HepG2 (cell line): Measurements from ENCODE around the gene PTTG1. TPM values are rescaled to one million over a fixed set of nuclear protein-coding genes. Genes with fewer than 3 reads are reported as not detected.

ENCODE experiments used
- ARNT ChIP-seq: fragments of 450-650 bp; IDR thresholded peaks from 2 replicates; pipeline ENCODE4 v1.6.1; 2017
- BCL6 ChIP-seq: IDR thresholded peaks from 2 replicates; pipeline ENCODE4 v1.6.1; 2016; ENCODE audit warnings: missing genetic modification reagents, missing compliant biosample characterization
- BORCS8-MEF2B ChIP-seq: sonication (generic); formaldehyde crosslinking; IDR thresholded peaks from 2 replicates; pipeline ENCODE4 v1.8.0; 2022; ENCODE audit warnings: mild to moderate bottlenecking, missing genetic modification reagents
- ETV6 ChIP-seq: sonication (generic); formaldehyde crosslinking; conservative IDR thresholded peaks from 2 replicates; pipeline ENCODE4 v1.4.0; 2020; ENCODE audit warnings: missing genetic modification reagents
- ISX ChIP-seq: sonication (generic); formaldehyde crosslinking; conservative IDR thresholded peaks from 2 replicates; pipeline ENCODE4 v1.5.0; 2020; ENCODE audit warnings: missing genetic modification reagents
- MEF2D ChIP-seq: sonication (generic); formaldehyde crosslinking; IDR thresholded peaks from 2 replicates; pipeline ENCODE4 v1.5.1; 2020; ENCODE audit warnings: mild to moderate bottlenecking, missing genetic modification reagents
- MXI1 ChIP-seq: IDR thresholded peaks from 3 replicates; pipeline ENCODE4 v1.6.1; 2012; ENCODE audit warnings: low read depth, low read length, inconsistent platforms, borderline replicate concordance
- PCBP1 ChIP-seq: fragments of 200-400 bp; formaldehyde crosslinking; IDR thresholded peaks from 2 replicates; pipeline ENCODE4 v1.6.1; 2017; ENCODE audit warnings: mild to moderate bottlenecking, low read depth, low read length, borderline replicate concordance
- PHF20 ChIP-seq: sonication (generic); formaldehyde crosslinking; IDR thresholded peaks from 2 replicates; pipeline ENCODE4 v1.5.0; 2020; ENCODE audit warnings: mild to moderate bottlenecking, missing genetic modification reagents
- PITX1 ChIP-seq: sonication (generic); formaldehyde crosslinking; IDR thresholded peaks from 2 replicates; pipeline ENCODE4 v1.5.1; 2020; ENCODE audit warnings: mild to moderate bottlenecking, missing genetic modification reagents
- ZBTB20 ChIP-seq: sonication (generic); formaldehyde crosslinking; IDR thresholded peaks from 2 replicates; pipeline ENCODE4 v1.8.1; 2023; ENCODE audit warnings: missing genetic modification reagents, low read depth, mild to moderate bottlenecking, borderline replicate concordance
- ZFYVE20 ChIP-seq: sonication (generic); formaldehyde crosslinking; IDR thresholded peaks from 2 replicates; pipeline ENCODE4 v1.8.0; 2023; ENCODE audit warnings: low read depth, mild to moderate bottlenecking, moderate library complexity, missing genetic modification reagents, borderline replicate concordance
- ZNF143 ChIP-seq: sonication (generic); formaldehyde crosslinking; IDR thresholded peaks from 2 replicates; pipeline ENCODE4 v1.4.0; 2020; ENCODE audit warnings: missing genetic modification reagents
- ZNF230 ChIP-seq: sonication (generic); formaldehyde crosslinking; IDR thresholded peaks from 2 replicates; pipeline ENCODE4 v1.4.0; 2020; ENCODE audit warnings: mild to moderate bottlenecking, missing genetic modification reagents
- polyA plus RNA-seq, 8 experiments: library from polyadenylated mRNA; depleted of rRNA in 3 of 8; stranded (reverse) in 7 of 8; unstranded in 1 of 8; fragments of >200 nt; fragmentation: Illumina TruSeq in 4 of 8; extraction: Trizol in 4 of 8; gene quantifications; 2 replicates each; pipeline versions ENCODE4 v1.2.1 to v1.2.3, GENCODE V29; 2011 to 2016; ENCODE audit warnings: low read depth in 4 of 8, missing spikeins in 1 of 8, mixed read lengths in 1 of 8; ENCODE audit not compliant: insufficient read depth in 1 of 8
- total RNA-seq, 5 experiments: library from RNA; depleted of rRNA; stranded (reverse); fragments of >200 nt; fragmentation: Illumina TruSeq; extraction: Trizol; gene quantifications; 2 replicates each; pipeline ENCODE4 v1.2.3, GENCODE V29; 2016; ENCODE audit warnings: low read depth in 1 of 5
- TF ChIP-seq, protein P1 (sequence below): sonication (generic); formaldehyde crosslinking; IDR thresholded peaks from 2 replicates; pipeline ENCODE4 v1.4.0; 2020; ENCODE audit warnings: mild to moderate bottlenecking, missing genetic modification reagents
- TF ChIP-seq, protein P2 (sequence below): sonication (generic); formaldehyde crosslinking; IDR thresholded peaks from 2 replicates; pipeline ENCODE4 v1.4.0; 2020; ENCODE audit warnings: missing genetic modification reagents
- TF ChIP-seq, protein P3 (sequence below): sonication (generic); formaldehyde crosslinking; IDR thresholded peaks from 2 replicates; pipeline ENCODE4 v1.8.1; 2023; ENCODE audit warnings: mild to moderate bottlenecking, moderate library complexity, missing genetic modification reagents
- TF ChIP-seq, protein P4 (sequence below): sonication (generic); formaldehyde crosslinking; IDR thresholded peaks from 2 replicates; pipeline ENCODE4 v1.4.0; 2020; ENCODE audit warnings: missing genetic modification reagents

The PTTG1 gene
- total and polyA plus RNA-seq, 2 of the 13 experiments (the other 11 are each of a cell fraction or from before 2014, with no cell fraction given), result 102 to 161 TPM

DNA sequence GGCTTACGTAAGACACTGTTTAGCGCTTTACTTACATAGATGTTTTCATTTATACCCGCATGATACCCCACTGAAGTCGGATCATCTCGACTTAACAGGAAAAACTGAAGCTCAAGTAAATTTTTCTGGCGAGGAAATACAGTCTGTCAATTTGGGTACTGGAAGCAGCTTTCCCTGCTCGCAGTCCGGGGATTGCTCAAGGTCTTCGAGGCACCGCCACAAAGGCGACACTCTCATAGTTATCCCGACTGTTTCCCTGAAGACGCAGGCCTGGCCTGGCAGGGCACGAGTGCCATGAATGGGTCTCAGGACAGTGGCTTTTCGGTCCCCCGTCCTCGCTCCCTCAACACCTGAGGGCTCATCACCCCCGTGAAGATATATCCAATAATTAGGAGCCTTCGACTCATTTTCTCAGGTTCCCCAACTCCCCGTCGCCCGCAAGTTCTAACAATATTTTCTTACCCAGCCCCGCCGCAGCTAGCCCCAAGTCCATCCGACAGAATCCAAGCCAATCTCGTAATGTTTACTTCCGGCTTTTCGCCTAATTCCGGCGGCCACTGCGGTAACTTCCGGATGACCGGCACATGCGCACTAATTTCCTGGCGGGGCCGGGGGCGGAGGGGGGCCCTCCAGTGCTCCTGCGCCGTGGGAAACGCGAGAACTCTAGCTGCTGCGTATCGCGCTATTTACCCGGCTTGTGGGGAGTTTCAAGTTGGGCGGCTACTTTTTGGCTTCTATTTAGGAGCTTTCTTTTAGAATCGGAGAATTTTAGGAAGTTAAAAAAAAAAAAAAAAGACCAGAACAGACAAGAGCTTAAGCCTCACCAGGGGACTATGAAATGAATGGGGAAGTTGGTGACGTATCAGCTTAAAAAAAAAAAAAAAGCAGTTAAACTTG lies 2.8 kb upstream of the PTTG1 start, which contains the start of gene SLU7 (continued):
- TF ChIP-seq PHF20, result peak; percentile 87
- TF ChIP-seq ZFYVE20 (CRISPR knock-in tag), result no peak
- TF ChIP-seq ISX (CRISPR knock-in tag), result no peak
- TF ChIP-seq ZBTB20, result no peak
- TF ChIP-seq ZNF143 (CRISPR knock-in tag), result peak; percentile 76
- TF ChIP-seq MXI1, result peak; percentile 75; the same call in 2 of the 3 replicates
- no peak for TF ChIP-seq BORCS8-MEF2B (CRISPR knock-in tag)
- TF ChIP-seq, protein P1, sequence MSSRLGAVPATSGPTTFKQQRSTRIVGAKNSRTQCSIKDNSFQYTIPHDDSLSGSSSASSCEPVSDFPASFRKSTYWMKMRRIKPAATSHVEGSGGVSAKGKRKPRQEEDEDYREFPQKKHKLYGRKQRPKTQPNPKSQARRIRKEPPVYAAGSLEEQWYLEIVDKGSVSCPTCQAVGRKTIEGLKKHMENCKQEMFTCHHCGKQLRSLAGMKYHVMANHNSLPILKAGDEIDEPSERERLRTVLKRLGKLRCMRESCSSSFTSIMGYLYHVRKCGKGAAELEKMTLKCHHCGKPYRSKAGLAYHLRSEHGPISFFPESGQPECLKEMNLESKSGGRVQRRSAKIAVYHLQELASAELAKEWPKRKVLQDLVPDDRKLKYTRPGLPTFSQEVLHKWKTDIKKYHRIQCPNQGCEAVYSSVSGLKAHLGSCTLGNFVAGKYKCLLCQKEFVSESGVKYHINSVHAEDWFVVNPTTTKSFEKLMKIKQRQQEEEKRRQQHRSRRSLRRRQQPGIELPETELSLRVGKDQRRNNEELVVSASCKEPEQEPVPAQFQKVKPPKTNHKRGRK, result no peak
- TF ChIP-seq, protein P2, sequence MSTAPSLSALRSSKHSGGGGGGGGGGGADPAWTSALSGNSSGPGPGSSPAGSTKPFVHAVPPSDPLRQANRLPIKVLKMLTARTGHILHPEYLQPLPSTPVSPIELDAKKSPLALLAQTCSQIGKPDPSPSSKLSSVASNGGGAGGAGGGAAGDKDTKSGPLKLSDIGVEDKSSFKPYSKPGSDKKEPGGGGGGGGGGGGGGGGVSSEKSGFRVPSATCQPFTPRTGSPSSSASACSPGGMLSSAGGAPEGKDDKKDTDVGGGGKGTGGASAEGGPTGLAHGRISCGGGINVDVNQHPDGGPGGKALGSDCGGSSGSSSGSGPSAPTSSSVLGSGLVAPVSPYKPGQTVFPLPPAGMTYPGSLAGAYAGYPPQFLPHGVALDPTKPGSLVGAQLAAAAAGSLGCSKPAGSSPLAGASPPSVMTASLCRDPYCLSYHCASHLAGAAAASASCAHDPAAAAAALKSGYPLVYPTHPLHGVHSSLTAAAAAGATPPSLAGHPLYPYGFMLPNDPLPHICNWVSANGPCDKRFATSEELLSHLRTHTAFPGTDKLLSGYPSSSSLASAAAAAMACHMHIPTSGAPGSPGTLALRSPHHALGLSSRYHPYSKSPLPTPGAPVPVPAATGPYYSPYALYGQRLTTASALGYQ (CRISPR knock-in tag), result 0 out of 2 replicates have a peak, but pooled peaks have one; percentile 6
- no peak for TF ChIP-seq ETV6 (CRISPR knock-in tag)
- TF ChIP-seq MEF2D, result peak; percentile 27; the same call in 1 of the 2 replicates
- no peak for TF ChIP-seq PITX1 (CRISPR knock-in tag)
- no peak for TF ChIP-seq BCL6
- TF ChIP-seq, protein P3, sequence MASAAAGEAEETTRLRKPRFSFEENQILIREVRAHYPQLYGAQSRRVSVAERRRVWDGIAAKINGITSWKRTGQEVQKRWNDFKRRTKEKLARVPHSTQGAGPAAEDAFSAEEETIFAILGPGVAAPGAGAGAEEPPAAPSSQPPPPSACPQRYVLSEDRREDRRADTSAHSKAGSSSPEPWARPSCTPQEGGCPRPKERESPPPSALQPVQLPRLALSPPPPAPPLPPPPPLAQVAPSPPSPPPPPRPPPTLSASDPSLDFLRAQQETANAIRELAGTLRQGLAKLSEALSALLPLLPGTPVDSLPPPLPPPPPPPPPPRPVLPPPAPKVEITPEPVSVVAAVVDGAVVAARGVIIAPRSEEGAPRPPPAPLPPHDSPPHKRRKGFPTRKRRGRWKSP (CRISPR knock-in tag), result peak; percentile 65
- no peak for TF ChIP-seq PCBP1
- TF ChIP-seq ARNT, result no peak
- TF ChIP-seq, protein P4, sequence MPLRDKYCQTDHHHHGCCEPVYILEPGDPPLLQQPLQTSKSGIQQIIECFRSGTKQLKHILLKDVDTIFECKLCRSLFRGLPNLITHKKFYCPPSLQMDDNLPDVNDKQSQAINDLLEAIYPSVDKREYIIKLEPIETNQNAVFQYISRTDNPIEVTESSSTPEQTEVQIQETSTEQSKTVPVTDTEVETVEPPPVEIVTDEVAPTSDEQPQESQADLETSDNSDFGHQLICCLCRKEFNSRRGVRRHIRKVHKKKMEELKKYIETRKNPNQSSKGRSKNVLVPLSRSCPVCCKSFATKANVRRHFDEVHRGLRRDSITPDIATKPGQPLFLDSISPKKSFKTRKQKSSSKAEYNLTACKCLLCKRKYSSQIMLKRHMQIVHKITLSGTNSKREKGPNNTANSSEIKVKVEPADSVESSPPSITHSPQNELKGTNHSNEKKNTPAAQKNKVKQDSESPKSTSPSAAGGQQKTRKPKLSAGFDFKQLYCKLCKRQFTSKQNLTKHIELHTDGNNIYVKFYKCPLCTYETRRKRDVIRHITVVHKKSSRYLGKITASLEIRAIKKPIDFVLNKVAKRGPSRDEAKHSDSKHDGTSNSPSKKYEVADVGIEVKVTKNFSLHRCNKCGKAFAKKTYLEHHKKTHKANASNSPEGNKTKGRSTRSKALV (CRISPR knock-in tag), result no peak
- TF ChIP-seq ZNF230 (CRISPR knock-in tag), result no peak
